GM18499 (cell line): ENCODE data around the gene DIAPH1.
A peak's percentile ranks its signal among the peaks of the same experiment; 100 is the strongest.

ENCODE experiments used
- ATAC-seq: cut with Tn5 transposase; IDR thresholded peaks from one replicate; pipeline ENCODE4 v1.9.1; 2021; ENCODE audit warnings: moderate number of reproducible peaks; ENCODE audit not compliant: insufficient read depth, unreplicated experiment

DIAPH1 gene

DNA sequence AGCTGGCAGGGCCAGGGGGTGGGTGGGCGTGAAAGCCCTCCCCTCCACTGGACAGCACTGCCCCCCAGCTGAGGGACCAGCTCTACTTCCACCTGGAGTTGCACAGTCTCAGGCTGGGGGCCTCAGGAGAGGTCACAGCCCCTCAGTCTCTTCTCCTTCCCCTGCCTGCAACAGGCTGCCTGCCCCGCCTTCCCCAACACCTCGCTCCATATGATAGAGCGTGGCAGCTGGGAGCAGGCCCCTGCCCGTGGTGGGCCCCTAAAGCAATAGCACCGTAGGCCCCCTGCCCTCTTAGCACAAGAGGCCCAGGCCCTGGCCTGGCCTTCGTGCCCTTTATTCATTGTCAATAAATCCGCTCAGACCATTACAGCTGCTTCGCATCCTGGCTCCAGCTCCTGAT lies 21.9 kb upstream of the DIAPH1 start:
- no peak for ATAC-seq

DNA sequence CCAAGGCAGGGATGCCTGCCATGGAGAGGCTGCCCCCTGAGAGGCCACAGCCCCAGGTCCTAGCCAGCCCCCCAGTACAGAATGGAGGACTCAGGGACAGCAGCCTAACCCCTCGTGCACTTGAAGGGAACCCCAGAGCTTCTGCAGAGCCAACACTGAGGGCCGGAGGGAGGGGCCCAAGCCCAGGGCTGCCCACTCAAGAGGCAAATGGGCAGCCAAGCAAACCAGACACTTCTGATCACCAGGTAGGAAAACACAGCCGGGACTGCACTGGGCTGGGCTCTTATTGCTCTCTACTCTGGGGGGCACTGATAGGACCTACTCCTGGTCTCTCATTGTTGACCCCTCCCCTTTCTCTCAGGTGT lies 21.2 kb upstream of the DIAPH1 start:
- ATAC-seq: no peak

DNA sequence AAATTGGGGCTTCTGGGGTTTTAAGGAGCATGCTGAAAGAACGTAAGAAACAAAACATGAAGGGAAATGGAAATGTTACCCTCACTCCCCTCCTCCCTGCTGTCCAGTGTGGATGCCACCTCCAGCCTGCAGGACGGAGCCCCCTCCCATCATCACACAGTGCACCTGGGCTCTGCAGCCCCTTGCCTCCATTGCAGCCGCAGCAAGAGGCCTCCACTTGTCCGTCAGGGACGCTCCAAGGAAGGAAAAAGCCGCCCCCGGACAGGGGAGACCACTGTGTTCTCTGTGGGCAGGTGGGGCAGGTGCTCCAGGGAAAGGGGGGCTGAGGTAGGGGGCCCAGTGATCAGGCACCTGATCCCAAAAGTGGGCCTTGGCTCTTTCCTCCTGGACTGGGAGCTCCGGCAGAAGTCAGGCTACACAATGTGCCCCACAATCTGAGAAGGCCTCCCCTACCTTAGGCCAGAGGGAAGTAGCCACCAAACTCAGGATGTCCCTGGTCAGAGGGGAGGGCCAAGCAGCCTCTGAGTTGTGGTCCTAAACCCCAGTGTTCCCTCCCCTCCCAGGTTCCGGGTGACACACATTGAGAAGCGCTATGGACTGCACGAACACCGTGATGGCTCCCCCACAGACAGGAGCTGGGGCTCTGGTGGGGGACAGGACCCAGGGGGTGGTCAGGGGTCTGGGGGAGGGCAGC lies 20.7 kb upstream of the DIAPH1 start:
- ATAC-seq: no peak

DNA sequence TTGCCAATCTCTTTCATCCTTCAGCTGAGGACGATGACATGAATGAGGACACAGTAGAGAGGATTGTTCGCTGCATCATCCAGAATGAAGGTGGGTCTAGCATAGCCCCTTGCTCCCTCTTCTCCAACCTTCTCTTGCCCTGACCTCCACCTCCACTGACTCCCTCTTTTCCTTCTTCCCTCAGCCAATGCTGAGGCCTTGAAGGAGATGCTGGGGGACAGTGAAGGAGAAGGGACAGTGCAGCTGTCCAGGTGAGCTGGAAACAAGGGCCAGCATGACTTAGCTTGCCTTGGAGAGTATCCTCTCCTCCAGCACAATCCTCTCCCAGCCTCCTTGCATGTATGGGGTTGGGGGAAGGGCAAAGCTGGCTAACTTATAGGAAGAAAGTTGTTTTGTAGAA lies 20.0 kb upstream of the DIAPH1 start:
- no peak for ATAC-seq

DNA sequence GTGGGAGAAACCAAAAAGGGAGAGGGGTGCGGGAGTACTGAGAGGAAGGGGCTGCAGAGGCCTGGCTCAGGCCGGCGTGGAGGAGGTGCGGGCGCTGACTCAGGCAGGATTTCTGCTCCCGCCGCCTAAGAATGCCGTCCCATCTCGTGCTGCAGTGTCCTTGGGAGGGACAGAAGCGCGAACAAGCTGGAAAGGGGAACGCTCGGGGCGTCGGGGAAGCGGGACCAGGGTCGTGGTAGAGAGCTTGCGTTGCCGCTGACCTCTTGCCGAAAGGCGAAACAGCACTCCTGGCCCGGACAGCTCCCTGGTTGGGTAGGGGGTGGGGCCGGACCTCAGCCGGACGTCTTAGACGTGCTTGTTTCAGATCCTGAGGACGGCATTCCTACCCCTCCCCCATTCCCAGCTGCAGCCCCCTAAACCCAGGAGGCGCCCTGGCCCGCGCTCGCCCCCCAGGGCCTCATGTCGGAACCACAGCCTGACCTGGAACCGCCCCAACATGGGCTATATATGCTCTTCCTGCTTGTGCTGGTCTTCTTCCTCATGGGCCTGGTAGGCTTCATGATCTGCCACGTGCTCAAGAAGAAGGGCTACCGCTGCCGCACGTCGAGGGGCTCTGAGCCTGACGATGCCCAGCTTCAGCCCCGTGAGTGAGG lies 19.1 kb upstream of the DIAPH1 start:
- no peak for ATAC-seq

DNA sequence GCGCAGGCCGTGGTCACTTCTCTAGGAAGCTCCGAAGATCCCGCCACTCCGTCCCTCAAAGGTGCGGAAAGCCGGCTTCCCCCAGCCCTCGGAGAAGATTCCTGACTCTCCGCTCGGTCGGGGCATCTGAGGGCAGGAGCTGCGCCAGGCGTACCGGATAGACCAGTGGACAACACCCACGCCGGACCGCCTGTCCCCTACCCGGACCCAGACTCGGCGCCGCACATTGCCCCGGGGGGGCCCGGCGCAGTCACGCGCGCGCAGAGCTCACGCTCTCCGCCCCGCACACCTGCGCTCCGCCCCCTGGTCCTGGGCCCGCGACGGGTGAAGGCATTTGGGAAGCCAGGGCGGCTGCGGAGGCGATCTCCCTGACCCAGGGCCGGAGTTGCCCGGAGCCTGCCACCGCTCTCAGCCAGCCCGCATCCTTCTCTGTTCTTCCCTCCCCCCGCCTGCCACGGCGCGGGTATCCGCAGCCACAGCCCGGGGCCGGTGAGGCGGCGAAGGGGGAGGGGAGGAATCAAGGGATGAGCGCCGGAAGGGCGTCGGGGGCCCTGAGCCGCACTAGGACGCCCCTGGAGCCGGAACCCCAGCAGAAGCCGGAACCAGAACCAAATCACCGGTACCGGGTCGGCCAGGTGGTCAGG lies 18.4 kb upstream of the DIAPH1 start:
- no peak for ATAC-seq

DNA sequence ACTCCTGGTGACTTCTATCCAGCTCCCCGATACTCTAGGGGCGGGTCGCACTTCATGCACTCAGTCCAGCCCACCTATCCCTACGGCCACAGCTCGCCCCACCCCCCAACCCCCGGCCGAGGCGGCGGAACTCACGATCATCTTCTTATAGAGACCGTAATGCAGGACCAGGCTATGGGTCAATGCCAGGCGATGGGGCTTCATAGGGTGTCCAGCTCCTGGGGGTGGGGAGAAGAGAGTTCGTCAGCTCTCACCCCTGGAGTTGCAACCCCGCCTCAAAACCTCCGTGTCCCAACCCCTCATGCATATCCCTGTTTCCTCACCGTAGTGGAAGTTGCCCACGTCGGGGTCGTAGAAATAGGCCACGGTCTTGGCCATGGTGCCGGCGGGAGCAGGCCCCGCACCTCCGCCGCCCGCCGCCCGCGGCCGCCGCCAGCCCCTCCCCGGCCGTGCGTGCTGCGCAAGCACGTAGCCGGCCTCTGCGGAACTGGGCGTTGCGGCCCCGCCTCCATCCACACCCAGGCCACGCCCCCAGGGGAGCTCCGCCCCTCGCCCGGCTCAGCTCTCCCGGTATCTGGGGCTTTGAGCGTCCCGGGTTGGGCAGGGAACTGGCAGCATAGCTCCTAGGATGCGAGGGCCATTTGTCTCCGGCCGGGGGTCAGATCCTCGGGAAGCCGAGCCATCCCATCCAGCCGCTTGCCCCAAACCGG lies 17.8 kb upstream of the DIAPH1 start, which contains the start of the genes HDAC3 and RELL2:
Gene HDAC3 (minus strand): TSS at position 437 of the 710 bp plus-strand sequence. CDS start 59 bp downstream, at position 378.
Gene RELL2 (plus strand): TSS at position 585 of the 710 bp plus-strand sequence. CDS start 1,229 bp downstream, outside the sequence.
- ATAC-seq: no peak

DNA sequence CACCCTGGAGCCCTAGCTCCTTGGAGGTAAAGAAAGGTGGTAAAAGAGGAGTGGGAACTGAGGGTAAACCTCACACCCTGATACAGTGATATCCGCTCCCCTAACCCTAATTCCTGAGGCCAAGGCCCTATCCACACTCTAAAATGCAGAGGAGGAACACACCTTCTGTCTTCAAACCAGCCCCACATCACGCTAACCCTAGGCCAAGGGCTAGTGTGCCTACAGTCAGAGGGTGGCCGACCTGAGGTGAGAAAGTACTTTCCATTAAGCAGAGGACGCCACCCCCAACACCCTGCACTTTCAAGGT lies 17.3 kb upstream of the DIAPH1 start:
- ATAC-seq: no peak

DNA sequence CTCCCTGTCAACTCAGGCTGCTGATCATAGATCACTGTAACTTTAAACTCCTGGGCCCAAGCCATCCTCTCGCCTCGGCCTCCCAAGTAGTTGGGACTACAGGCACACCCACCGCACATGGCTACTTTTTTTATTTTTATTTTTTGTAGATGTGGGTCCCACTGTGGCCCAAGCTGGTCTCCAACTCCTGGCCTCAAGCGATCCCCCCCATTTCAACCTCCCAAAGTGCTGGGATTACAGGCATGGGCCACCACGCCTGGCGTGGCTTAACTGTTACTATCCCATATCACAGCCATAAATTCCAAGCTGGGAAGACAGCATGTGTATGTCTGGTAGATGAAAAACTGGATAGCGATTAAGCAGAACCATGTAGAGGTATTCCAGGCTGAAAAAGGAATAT lies 16.8 kb upstream of the DIAPH1 start:
- no peak for ATAC-seq

DNA sequence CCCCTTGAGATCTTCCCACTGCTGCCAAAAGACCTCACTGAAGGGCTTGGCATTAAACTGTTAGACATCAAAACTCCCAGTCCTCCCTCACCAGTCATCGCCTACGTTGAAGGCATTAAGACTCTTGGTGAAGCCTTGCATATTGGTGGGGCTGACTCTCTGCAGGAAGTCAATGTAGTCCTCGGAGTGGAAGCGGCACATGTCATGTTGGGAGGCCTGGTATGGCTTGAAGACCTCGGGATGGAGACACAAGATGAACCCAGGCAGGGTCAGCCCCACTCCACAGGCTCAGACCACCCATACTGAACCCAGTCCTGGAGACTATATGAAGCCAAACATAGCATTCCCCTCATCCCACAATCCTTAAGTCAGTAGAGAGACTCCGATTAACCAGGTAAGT lies 15.9 kb upstream of the DIAPH1 start:
- ATAC-seq: no peak

DNA sequence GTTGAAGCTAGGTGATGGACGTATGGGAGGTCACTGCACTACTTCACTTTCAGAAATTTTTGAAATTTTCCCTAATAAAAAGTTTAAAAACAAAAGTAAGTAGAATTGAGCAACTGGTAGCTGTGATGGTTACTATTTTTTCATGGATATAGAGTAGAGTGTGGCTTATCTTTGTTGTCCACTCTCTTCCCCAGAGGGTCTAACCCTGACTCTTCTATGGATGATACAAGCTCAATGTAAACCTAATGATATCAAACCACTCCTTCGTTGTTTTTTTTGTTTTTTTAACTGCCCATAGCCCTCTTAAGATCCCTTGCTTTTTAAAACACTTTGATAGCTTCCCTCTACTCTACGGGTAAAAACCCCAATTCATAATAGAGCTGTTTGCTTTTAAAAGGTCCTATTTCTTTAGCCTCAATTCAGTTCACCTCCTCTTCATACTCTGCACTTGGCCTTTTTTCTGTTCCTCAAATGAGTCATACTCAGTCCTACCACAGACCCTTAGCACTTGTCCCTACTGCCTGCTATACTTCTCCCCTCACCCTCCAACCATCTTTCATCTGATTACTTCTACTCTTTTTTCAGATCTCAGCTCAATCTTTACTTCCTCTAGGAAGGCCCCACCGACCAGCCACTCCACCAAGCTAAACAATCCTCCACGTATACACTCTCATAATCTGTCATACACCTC lies 15.2 kb upstream of the DIAPH1 start:
- peak; percentile 92 for ATAC-seq

DNA sequence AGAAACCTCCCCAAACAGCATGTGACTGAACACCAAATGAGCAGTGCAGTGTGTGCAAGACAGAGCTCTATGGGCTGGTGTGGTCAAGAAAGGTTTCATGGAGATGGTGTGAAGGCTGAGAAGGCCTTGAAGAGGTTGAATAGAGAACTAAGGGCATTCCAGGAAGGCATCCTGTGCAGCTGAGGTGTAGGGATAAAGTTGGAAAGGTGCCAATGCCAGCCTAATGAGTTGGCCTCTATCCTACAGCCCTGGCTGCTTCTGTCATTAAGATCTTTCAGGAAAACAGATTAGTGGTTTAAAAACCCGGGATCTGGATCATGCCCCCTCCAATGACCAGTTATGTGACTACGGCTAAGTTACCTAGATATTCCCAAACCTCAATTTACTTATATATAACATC lies 13.8 kb upstream of the DIAPH1 start:
- no peak for ATAC-seq

DNA sequence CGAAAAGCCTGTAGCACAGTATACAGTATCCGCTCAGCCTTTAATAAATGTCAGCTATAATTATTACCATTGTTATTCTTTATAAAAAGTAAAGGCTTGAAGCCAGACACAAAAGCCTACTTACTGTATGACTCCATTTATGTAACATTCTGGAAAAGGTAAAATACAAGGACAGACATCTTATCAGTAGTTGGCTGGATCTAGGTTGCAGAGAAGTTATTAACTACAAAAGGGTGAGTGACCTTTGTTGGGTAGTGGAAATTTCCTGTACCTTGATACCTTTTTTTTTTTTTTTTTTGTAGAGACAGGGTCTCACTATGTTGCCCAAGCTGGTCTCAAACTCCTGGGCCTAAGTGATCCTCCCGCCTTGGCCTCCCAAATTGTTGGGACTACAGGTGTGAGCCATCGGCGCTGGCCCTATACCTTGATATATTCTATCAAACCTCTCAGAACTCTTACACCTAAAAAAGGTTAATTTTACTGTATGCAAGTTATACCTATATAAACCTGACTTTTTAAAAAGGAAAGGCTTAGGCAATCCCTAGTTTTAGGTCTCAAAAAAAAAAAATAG lies 11.9 kb upstream of the DIAPH1 start:
- no peak for ATAC-seq

DNA sequence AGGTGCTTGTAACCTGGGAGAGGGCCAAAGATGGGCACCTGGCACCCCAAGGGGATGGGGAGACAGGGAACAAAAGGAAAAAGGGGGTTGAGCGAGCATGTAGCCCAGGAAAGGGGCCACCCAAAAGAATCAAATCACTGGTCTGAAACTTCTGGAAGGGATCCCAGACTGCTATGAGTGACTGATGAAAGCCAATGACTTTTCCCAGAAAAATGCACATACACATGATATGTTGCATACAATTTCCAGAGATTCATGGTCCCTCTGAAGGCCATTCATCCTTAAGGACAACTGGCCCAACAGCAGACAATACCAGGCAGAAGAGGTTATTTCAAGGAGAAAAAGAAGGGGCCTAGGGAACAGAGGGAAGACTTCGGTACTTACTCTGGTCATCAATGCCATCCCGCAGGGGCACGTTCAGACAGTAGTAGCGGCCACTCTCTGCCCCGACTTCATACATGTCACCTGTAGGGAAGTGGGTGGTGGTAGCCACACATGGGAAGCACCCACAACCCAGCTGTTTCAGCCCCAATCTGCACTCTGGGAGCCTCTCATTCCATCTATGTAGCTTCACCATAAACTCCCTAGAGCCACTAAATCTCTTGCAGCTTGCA lies 9.5 kb upstream of the DIAPH1 start:
- ATAC-seq: no peak

DNA sequence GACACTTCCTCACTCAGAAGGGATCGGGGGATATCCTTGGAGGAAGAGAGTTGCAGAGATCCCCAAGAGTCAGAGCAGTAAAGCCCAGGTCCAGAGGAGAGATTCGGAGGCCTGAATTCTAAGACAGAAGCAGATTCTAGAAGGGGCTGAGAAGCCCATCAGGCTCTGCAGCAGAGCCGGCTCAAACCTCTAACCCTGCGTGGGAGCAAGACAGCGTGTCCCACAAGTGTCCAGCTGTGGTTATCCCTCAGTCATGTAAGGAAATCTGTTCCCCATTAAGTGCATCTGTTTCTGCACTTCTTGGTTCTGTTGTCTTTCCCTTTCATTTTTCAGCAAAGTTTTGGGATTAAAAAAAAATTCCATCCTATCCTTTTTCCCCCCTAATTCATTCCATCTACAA lies 4.8 kb upstream of the DIAPH1 start:
- no peak for ATAC-seq

DNA sequence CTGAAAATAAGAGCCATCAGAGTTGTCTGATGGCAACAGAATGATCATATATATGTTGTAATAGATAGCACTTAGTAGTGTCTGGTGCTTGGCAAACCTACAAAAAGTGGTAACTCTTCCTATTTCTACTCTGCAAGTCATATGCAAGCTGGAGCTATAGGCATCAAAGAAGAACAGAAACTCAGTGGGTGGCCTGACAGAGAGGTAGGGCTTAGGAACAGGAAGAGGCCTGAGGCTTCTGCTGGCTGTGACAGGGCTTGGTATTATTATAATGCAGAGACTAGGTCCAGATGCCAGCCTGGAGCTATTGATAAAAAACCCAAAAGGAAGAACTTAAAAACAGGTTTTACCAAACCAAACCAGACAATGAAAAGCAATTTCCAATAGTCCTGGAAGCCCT lies 4.4 kb upstream of the DIAPH1 start:
- ATAC-seq: peak; percentile 44

DNA sequence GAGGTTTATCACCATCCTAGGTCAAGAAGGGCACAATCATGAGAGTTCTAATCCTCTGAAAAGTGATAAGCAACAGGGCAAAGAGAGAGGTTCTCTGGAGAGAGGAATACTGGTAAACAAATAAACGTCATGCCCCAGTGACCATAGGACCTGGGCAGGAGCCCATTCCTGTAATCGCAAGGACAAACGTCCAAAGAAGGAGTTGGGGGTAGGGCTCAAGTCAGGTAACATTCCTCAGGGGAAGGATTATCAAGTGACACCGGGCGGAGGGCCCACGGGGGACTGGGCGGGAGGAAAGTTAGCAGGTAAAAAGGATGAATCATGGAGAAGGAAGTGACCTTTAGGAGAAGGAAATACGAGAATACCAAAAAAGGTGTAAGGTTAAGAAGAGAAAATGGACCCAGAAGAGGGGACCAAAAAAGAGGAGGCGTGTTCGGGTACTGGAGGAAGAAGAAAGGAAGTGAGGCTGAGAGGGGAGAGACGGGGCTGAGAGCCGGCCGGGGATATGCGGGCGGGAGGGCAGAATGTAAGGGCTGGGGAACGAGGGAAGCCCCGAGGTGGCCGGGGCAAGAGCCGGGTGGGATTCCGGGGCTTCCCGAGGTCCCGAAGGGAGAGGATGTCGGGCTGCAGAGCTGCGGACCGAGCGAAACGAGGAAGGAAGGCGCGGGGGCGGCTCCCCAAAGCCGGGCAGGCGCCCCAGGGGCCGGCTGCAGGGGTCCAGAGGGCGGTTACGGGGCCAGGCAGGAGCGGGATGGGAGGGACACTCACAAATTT lies 583 bp downstream of the DIAPH1 start:
- ATAC-seq: peak; percentile 7

DNA sequence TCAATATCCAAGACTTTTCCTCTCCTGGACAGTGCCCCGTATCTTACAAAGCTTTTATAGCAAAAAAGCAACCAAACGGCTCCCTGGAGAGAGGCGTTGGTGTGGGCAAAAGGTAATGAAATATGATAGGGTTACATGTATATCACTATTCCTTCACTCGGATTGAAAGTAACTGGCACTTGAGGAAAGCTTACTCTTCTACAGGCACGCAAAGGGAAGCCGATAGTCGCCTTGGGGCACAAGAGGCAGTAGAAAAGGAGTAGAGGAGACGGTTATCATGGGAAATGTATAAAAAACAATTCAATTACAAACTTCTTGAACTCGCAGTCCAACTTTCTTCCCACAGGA lies 1.1 kb downstream of the DIAPH1 start:
- no peak for ATAC-seq

DNA sequence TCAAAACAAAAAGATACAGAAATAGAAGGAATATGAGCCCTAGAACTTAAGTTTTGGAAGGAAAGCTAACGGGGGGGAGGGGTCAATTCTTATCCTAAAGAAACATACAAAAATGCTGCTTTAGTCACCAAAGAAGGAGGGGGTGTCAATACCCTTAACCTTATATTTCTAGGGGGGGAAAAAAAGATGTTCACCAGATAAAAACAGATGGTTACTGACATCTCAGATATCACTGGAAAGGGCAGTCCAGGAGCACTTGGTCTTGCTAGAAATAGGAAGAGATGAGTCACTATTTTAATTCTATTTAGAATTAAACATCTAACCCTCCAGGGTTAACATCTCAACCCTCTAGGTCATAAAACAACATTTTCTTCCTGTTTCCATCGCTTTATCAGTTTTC lies 1.7 kb downstream of the DIAPH1 start:
- no peak for ATAC-seq
